HTERT RPE-1 (cell line): ENCODE results near the gene SLC51B.
"Not testable (repeated sequence)": the region's sequence is repeated elsewhere in the genome, so short reads cannot be mapped to it uniquely, and the experiment has no call there.

Source experiments
- in situ Hi-C: fragments of 300-500 bp; cut with MboI; formaldehyde crosslinking; loops from 4 replicates; pipeline ENCODE4 v1.14.3; 2020; ENCODE audit warnings: low sequenced_read_pairs

The SLC51B gene

GRCh38 chr15:65082303-65082953 lies 37.2 kb downstream of the SLC51B start:
- in situ Hi-C loops = no loop called here

- in situ Hi-C loops = no loop called here
Observed at GRCh38 chr15:65083262-65083701, 38.1 kb downstream of the SLC51B start.

- in situ Hi-C loops = no loop called here
Observed at GRCh38 chr15:65084500-65085206, 39.5 kb downstream of the SLC51B start.

GRCh38 chr15:65085207-65085753 lies 40.1 kb downstream of the SLC51B start:
- in situ Hi-C loops = no loop called here

- in situ Hi-C loops = no loop called here
Observed at GRCh38 chr15:65085990-65086679, 40.9 kb downstream of the SLC51B start.

GRCh38 chr15:65086680-65087111 lies 41.5 kb downstream of the SLC51B start:
- in situ Hi-C loops = no loop called here

- in situ Hi-C loops = no loop called here
Observed at GRCh38 chr15:65087411-65087810, 42.2 kb downstream of the SLC51B start.

GRCh38 chr15:65087873-65088642 lies 42.9 kb downstream of the SLC51B start:
- in situ Hi-C loops = no loop called here

- in situ Hi-C loops = no loop called here
Observed at GRCh38 chr15:65088643-65089021, 43.4 kb downstream of the SLC51B start.

GRCh38 chr15:65089206-65089824 lies 44.1 kb downstream of the SLC51B start:
- in situ Hi-C loops = no loop called here

GRCh38 chr15:65091946-65092770 lies 47.0 kb downstream of the SLC51B start:
- in situ Hi-C loops = no loop called here

- in situ Hi-C loops = no loop called here
Observed at GRCh38 chr15:65092911-65093792, 48.0 kb downstream of the SLC51B start.

GRCh38 chr15:65093793-65094170 lies 48.6 kb downstream of the SLC51B start:
- in situ Hi-C loops = not testable (repeated sequence)

- in situ Hi-C loops = no loop called here
Observed at GRCh38 chr15:65094294-65094995, 49.3 kb downstream of the SLC51B start.

- in situ Hi-C loops = no loop called here
Observed at GRCh38 chr15:65095011-65095746, 50.0 kb downstream of the SLC51B start.

- in situ Hi-C loops = no loop called here
Observed at GRCh38 chr15:65095747-65096104, 50.5 kb downstream of the SLC51B start.
